ENCODE data around the gene ATP6V1G2.

The ATP6V1G2 gene

DNA sequence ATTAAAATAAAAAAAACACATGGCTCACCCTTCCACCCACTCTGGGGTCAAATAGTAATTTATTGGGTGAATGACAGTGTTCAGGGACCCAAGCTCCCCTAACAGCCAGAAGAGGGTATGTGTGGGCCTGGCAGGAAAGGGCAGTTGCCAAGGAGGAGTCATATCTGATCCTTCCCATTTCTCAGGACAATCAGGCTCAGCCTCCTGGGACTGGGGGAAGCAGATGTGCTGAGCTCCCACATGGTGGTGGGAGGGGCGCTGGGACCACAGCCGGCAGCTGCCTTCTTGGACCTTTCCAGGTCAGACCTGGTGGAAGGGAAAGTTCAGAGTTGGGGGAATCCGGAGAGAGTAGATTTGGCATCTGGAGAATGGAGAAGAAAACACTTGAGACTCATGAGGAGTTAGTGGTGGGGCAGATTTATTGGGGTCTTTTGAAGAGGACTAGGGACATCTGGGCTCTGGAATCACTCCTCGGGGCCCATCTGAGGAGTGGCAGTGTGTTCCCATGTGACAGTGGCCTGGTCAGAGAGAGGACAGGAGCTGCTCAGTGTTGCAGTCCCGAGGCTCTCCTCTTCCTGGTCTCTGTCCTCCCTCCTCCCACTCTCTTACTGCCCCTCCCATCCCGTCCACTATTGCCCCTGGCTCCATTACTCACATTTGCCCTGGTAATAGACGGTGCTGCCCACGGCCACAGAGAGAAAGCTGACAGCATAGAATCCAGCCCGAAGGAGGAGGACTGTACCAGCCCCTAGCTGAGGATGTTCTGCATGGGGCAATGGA is 42.7 kb upstream of the ATP6V1G2 start:
- TF ChIP-seq ZFP30 (CRISPR knock-in tag; IDR thresholded peaks at IDR 0.05): no peak
- TF ChIP-seq, protein P1, sequence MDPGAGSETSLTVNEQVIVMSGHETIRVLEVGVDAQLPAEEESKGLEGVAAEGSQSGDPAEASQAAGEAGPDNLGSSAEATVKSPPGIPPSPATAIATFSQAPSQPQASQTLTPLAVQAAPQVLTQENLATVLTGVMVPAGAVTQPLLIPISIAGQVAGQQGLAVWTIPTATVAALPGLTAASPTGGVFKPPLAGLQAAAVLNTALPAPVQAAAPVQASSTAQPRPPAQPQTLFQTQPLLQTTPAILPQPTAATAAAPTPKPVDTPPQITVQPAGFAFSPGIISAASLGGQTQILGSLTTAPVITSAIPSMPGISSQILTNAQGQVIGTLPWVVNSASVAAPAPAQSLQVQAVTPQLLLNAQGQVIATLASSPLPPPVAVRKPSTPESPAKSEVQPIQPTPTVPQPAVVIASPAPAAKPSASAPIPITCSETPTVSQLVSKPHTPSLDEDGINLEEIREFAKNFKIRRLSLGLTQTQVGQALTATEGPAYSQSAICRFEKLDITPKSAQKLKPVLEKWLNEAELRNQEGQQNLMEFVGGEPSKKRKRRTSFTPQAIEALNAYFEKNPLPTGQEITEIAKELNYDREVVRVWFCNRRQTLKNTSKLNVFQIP (CRISPR knock-in tag; IDR thresholded peaks at IDR 0.05; ENCODE audit: borderline replicate concordance, low read depth): no peak
- TF ChIP-seq ZFP3 (CRISPR knock-in tag; IDR thresholded peaks at IDR 0.05): no peak
- no peak for TF ChIP-seq ZNF70 (CRISPR knock-in tag; IDR thresholded peaks at IDR 0.05)
- no peak for TF ChIP-seq ZC3H10 (CRISPR knock-in tag; IDR thresholded peaks at IDR 0.05)
- peak; percentile 27; the same call in 2 of the 3 replicates for ATAC-seq

DNA sequence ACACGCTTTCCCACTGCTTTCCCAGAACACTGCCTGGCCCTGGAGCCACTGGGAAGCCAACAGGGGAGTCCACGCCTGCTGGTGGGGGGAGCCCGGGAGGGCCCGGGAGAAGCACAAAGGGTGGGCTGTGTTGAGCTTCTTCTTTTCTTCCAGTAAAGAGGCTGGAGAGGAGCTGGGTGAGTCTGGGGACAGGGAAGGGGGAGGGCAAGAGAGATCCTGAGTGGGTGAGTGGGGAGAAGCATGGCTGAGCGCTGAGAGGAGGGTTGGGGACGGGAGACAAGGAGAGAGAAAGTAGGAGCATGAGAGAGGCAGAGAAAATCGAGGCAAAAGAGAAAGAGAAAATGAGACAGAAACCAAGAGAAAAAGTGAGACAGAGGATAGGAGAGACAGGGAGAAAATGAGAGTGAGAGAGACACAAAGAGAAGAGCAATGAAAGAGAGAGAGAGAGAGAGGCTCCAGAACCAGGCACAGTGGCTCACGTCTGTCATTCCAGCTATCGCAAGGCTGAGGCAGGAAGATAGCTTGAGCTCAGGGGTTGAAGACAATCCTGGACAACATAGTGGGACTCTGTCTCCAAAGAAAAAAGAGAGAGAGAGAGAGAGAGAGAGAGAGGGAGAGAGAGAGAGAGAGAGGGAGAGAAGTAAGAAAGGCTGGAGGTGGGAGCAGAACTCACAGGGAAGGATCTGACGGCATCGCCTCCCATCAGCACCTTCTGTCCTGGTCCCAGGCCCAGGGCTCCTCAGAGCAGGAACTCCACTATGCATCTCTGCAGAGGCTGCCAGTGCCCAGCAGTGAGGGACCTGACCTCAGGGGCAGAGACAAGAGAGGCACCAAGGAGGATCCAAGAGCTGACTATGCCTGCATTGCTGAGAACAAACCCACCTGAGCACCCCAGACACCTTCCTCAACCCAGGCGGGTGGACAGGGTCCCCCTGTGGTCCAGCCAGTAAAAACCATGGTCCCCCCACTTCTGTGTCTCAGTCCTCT is 41.7 kb upstream of the ATP6V1G2 start:
- ATAC-seq: no peak
- TF ChIP-seq ZFP3 (CRISPR knock-in tag; IDR thresholded peaks at IDR 0.05): no peak
- TF ChIP-seq TOX (CRISPR knock-in tag; IDR thresholded peaks at IDR 0.05; ENCODE audit: borderline replicate concordance): no peak

DNA sequence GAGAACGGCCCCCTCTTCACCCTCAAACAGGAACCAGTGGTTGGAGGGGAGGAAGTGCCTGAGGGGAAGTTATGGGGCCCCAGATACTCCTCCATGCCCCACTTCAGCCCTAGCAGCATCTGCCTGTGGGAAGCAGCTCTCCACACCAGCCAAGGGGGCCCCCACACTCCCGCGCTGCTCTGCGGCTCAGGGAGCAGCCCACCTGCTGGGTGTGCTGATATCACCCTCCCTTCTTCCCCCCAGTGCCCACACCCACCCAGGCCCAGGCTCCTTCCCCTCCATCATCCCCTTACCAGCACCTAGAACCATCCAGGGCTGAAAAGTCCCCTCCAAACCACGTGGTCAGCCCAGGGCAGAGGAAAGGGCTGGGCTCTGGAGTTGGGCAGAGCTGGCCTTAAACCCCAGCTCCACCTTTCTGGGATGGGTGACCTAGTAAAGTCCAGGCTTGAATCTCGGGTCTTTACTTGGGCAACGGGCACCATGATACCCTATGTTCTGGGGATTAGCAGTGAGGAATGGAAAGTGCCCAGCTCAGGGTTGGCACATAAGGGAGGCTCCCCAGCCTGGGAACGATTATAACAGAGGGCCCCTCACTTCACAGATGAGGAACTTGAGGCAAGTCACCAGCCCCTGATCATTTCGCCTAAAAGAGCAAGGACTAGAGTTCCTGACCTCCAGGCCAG is 40.3 kb upstream of the ATP6V1G2 start:
- no peak for ATAC-seq
- TF ChIP-seq ZC3H10 (CRISPR knock-in tag; IDR thresholded peaks at IDR 0.05): no peak

DNA sequence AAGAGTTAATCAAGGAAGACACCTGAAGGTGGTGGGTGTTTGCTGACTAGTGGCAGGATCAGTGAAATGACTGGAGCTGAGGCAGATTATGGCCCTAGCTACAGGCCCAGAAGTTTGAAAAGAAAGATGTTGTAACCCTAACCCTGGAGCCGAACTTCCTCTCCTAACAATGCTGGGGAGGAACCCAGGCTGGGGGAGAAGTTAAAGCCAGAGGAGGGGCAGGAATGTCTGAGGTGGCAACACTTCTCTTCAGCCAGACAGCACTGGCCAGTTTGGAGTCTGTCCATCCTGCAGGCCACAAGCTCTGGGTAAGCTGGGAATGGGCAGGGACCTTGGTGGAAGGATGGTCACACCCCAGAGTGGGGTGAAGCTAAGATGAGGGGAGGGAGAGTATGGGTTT is 39.6 kb upstream of the ATP6V1G2 start, which contains the start of gene LST1:
Gene LST1, plus strand, starts transcription at position 270 of the 400 bp plus-strand sequence. CDS start 1,023 bp downstream, outside the sequence.
- no peak for TF ChIP-seq ZNF565 (CRISPR knock-in tag; conservative IDR thresholded peaks at IDR 0.05; ENCODE audit: low read depth)
- TF ChIP-seq ZNF8 (CRISPR knock-in tag; IDR thresholded peaks at IDR 0.05): no peak
- no peak for TF ChIP-seq RARB (CRISPR knock-in tag; IDR thresholded peaks at IDR 0.05)
- TF ChIP-seq, protein P2, sequence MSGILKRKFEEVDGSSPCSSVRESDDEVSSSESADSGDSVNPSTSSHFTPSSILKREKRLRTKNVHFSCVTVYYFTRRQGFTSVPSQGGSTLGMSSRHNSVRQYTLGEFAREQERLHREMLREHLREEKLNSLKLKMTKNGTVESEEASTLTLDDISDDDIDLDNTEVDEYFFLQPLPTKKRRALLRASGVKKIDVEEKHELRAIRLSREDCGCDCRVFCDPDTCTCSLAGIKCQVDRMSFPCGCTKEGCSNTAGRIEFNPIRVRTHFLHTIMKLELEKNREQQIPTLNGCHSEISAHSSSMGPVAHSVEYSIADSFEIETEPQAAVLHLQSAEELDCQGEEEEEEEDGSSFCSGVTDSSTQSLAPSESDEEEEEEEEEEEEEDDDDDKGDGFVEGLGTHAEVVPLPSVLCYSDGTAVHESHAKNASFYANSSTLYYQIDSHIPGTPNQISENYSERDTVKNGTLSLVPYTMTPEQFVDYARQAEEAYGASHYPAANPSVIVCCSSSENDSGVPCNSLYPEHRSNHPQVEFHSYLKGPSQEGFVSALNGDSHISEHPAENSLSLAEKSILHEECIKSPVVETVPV (CRISPR knock-in tag; IDR thresholded peaks at IDR 0.05): no peak
- TF ChIP-seq, protein P1 (CRISPR knock-in tag; IDR thresholded peaks at IDR 0.05; ENCODE audit: borderline replicate concordance, low read depth): no peak
- no peak for ATAC-seq

DNA sequence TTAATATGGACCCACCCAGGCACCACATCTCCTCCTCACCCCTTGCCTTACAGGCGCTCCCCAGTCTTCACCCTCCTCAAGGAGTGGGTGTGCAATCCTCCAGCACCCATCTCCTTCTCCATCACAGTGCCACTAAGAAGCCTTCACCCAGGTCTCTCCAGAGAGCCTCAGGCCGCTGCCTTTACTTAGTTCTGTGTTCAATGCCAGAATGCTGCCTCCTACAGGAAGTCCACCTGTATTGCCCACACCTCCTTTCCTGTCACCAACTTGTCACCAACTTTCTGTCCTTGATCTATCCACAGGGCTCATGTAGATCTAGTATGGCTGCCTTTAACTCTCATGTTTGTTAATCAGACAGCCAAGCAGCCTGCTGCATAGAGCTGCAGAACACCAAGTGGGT is 39.1 kb upstream of the ATP6V1G2 start:
- ATAC-seq: no peak
- TF ChIP-seq ZFP3 (CRISPR knock-in tag; IDR thresholded peaks at IDR 0.05) (no peak), PPARA (CRISPR knock-in tag; IDR thresholded peaks at IDR 0.05; ENCODE audit: borderline replicate concordance) (no peak), ZNF565 (CRISPR knock-in tag; conservative IDR thresholded peaks at IDR 0.05; ENCODE audit: low read depth) (no peak), ESRRG (CRISPR knock-in tag; IDR thresholded peaks at IDR 0.05) (no peak), ZC3H10 (CRISPR knock-in tag; IDR thresholded peaks at IDR 0.05) (no peak)

DNA sequence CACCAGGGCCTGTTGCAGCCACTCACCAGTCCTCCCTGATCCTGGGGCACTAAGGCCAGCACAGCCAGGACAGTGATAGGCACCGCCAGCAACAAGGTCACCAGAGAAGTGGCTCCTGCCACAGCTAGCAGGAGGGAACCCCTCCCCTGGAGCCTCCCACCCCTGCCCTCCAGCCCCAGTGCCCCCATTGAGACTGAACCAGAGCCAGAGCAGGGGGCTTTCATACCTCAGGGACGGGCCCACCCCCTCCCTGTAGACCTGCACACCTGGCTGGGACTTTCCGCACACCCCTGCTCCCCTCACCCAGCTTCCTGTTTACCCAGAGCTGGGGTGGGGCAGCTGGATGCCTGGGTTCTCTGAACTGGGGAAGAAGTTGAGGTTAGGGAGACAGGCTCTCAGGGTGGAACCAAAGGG is 35.8 kb upstream of the ATP6V1G2 start, which contains the start of gene LTB:
Gene LTB, minus strand, starts transcription at position 195 of the 414 bp plus-strand sequence. Its CDS starts 7 bp downstream, at position 188.
- TF ChIP-seq ZNF8 (CRISPR knock-in tag; IDR thresholded peaks at IDR 0.05): no peak
- no peak for ATAC-seq
